8988T (cell line): Measurements from ENCODE around the gene MIEN1.
"Not testable (repeated sequence)": the region's sequence is repeated elsewhere in the genome, so short reads cannot be mapped to it uniquely, and the experiment has no call there.

Experiments used
- DNase-seq: peaks from one replicate; pipeline ENCODE4 v3.0.0; 2011

Gene MIEN1

GRCh38 chr17:39715375-39716072 is 14.8 kb downstream of the MIEN1 start:
- DNase-seq: no peak

GRCh38 chr17:39714234-39714633 is 16.1 kb downstream of the MIEN1 start:
- no peak for DNase-seq

GRCh38 chr17:39711851-39712250 is 18.5 kb downstream of the MIEN1 start:
- no peak for DNase-seq

- not testable (repeated sequence) for DNase-seq
Measured at GRCh38 chr17:39711071-39711470, 19.3 kb downstream of the MIEN1 start.

- DNase-seq: no peak
Measured at GRCh38 chr17:39709998-39710964, 20.1 kb downstream of the MIEN1 start.

- no peak for DNase-seq
Measured at GRCh38 chr17:39709319-39709997, 20.9 kb downstream of the MIEN1 start.

GRCh38 chr17:39706921-39707337 is 23.4 kb downstream of the MIEN1 start:
- DNase-seq: no peak

- no peak for DNase-seq
Measured at GRCh38 chr17:39706383-39706782, 23.9 kb downstream of the MIEN1 start.

- no peak for DNase-seq
Measured at GRCh38 chr17:39705786-39706348, 24.5 kb downstream of the MIEN1 start.

- no peak for DNase-seq
Measured at GRCh38 chr17:39704821-39705551, 25.3 kb downstream of the MIEN1 start.

- DNase-seq: no peak
Measured at GRCh38 chr17:39703913-39704312, 26.4 kb downstream of the MIEN1 start.

GRCh38 chr17:39702901-39703893 is 27.1 kb downstream of the MIEN1 start:
- DNase-seq: no peak

- no peak for DNase-seq
Measured at GRCh38 chr17:39701784-39702422, 28.4 kb downstream of the MIEN1 start.

GRCh38 chr17:39701012-39701783 is 29.1 kb downstream of the MIEN1 start:
- DNase-seq: no peak

GRCh38 chr17:39700148-39700987 is 30.0 kb downstream of the MIEN1 start:
- DNase-seq: peak; percentile 49

GRCh38 chr17:39699818-39700147 is 30.5 kb downstream of the MIEN1 start, which contains the start of gene ERBB2:
Gene ERBB2, plus strand, starts transcription at chr17:39700064. Its CDS starts 175 bp downstream, at chr17:39700239.
- DNase-seq: peak; percentile 75

GRCh38 chr17:39699157-39699817 is 31.0 kb downstream of the MIEN1 start:
- DNase-seq: not testable (repeated sequence)

- DNase-seq: no peak
Measured at GRCh38 chr17:39697961-39698360, 32.4 kb downstream of the MIEN1 start.
